Endothelial cell of umbilical vein (primary cell): Measurements from ENCODE around the gene MAGI1. TPM values are rescaled to one million over a fixed set of nuclear protein-coding genes. Genes with fewer than 3 reads are reported as not detected.

Experiments
- BruUV-seq: library from RNA; stranded (reverse); fragments of 400-500 nt; replicated peaks from 2 replicates; lab custom pipeline; 2021; lab: Mats Ljungman, UMichigan
- CTCF ChIA-PET: fragments of 300-600, 350-600 bp; sonication (Branson Sonifier 250); formaldehyde crosslinking; loops from one replicate; lab custom pipeline; 2021; ENCODE audit warnings: antibody characterized with exemption, inconsistent platforms; lab: Charles Lee
- POLR2A ChIA-PET: fragments of 300-600, 350-600 bp; sonication (Branson Sonifier 250); formaldehyde crosslinking; loops from one replicate; lab custom pipeline; 2021; ENCODE audit warnings: antibody characterized with exemption, inconsistent platforms; lab: Charles Lee
- DNase-seq: peaks from one replicate; pipeline ENCODE4 v3.0.0-alpha.2; 2011; ENCODE audit warnings: low read depth, low spot score
- FAIRE-seq: peaks from 2 replicates; lab custom pipeline; 2011; peaks lifted over from hg19 to GRCh38; lab: Jason Lieb, UNC
- H2AFZ ChIP-seq: 2 replicates; pipeline ENCODE4 v1.6.0; 2012; ENCODE audit warnings: low read depth, low read length, control low read depth, inconsistent platforms
- H3K27ac ChIP-seq: 2 replicates; pipeline ENCODE4 v1.5.1; 2011; ENCODE audit warnings: low read depth, mild to moderate bottlenecking, control low read depth, low read length, moderate library complexity; ENCODE audit not compliant: insufficient read depth
- H3K27me3 ChIP-seq, 2 experiments: 2 replicates each; pipeline versions ENCODE4 v1.6.0 to v1.6.1; 2011; ENCODE audit warnings: low read length in 2 of 2, mixed read lengths in 1 of 2; ENCODE audit not compliant: control insufficient read depth in 2 of 2, insufficient read depth in 2 of 2
- H3K36me3 ChIP-seq, 2 experiments: 2 replicates in 1 of 2; 3 replicates in 1 of 2; pipeline ENCODE4 v1.5.1; 2011; ENCODE audit warnings: low read length in 2 of 2, mild to moderate bottlenecking in 1 of 2, moderate library complexity in 1 of 2; ENCODE audit not compliant: control insufficient read depth in 2 of 2, insufficient read depth in 2 of 2; ENCODE audit errors: extremely low read depth in 1 of 2
- H3K4me1 ChIP-seq: 3 replicates; pipeline ENCODE4 v1.5.1; 2011; ENCODE audit warnings: mild to moderate bottlenecking, low read length; ENCODE audit not compliant: control insufficient read depth, insufficient read depth; ENCODE audit errors: extremely low read depth
- H3K4me2 ChIP-seq: 2 replicates; pipeline ENCODE4 v1.6.1; 2011; ENCODE audit warnings: low read length, control low read depth, mixed read lengths; ENCODE audit not compliant: insufficient read depth
- H3K4me3 ChIP-seq, 3 experiments: fragments of 200-600 bp in 1 of 3; sonication (generic), shearing (Covaris generic) in 1 of 3; replicated peaks in 1 of 3; 2 replicates each; pipeline ENCODE4 v1.5.1; 2011 to 2016; ENCODE audit warnings: control low read depth in 3 of 3, low read length in 3 of 3, mild to moderate bottlenecking in 2 of 3, inconsistent platforms in 1 of 3, low read depth in 1 of 3, moderate library complexity in 1 of 3; ENCODE audit not compliant: insufficient read depth in 1 of 3
- H3K79me2 ChIP-seq: 2 replicates; pipeline ENCODE4 v1.6.0; 2012; ENCODE audit warnings: low read length, inconsistent platforms; ENCODE audit not compliant: control insufficient read depth, insufficient read depth
- H3K9ac ChIP-seq: replicated peaks from 2 replicates; pipeline ENCODE3; 2011; ENCODE audit warnings: low read length, control low read depth; ENCODE audit not compliant: insufficient read depth; ENCODE audit errors: extremely low read depth
- H3K9me1 ChIP-seq: replicated peaks from 3 replicates; pipeline ENCODE4 v1.6.0; 2011; ENCODE audit warnings: mild to moderate bottlenecking, low read length; ENCODE audit not compliant: control insufficient read depth, insufficient read depth; ENCODE audit errors: extremely low read depth
- H3K9me3 ChIP-seq: replicated peaks from 2 replicates; pipeline ENCODE4 v1.5.1; 2012; ENCODE audit warnings: low read length, inconsistent platforms; ENCODE audit not compliant: control insufficient read depth, insufficient read depth
- H4K20me1 ChIP-seq: replicated peaks from 2 replicates; pipeline ENCODE3; 2011; ENCODE audit warnings: mild to moderate bottlenecking, low read length; ENCODE audit not compliant: control insufficient read depth, insufficient read depth; ENCODE audit errors: extremely low read depth
- FOS ChIP-seq: IDR thresholded peaks from 2 replicates; pipeline ENCODE4 v1.6.1; 2011; ENCODE audit warnings: mild to moderate bottlenecking, low read length, moderate library complexity, borderline replicate concordance; ENCODE audit not compliant: insufficient read depth
- GATA2 ChIP-seq: IDR thresholded peaks from 2 replicates; pipeline ENCODE4 v1.7.0; 2011; ENCODE audit warnings: low read depth, mild to moderate bottlenecking, moderate library complexity, mixed read lengths, low read length; ENCODE audit not compliant: insufficient read length, insufficient read depth
- JUN ChIP-seq: IDR thresholded peaks from 2 replicates; pipeline ENCODE4 v1.6.1; 2011; ENCODE audit warnings: borderline replicate concordance, low read depth; ENCODE audit not compliant: insufficient read length, insufficient read depth
- MYC ChIP-seq: IDR thresholded peaks from one replicate; pipeline ENCODE4 v1.6.1; 2011; ENCODE audit warnings: mild to moderate bottlenecking, low read depth, low read length
- POLR2A ChIP-seq: IDR thresholded peaks from 2 replicates; pipeline ENCODE4 v1.6.1; 2012; ENCODE audit warnings: low read depth, mild to moderate bottlenecking, control low read depth, low read length
- POLR2AphosphoS5 ChIP-seq: IDR thresholded peaks from 2 replicates; pipeline ENCODE4 v1.6.1; 2012; ENCODE audit warnings: low read depth, mild to moderate bottlenecking, control low read depth, low read length, moderate library complexity; ENCODE audit not compliant: insufficient read depth
- dilution Hi-C: fragments of 300-500 bp; cut with MboI; formaldehyde crosslinking; loops from one replicate; pipeline ENCODE4 v1.15.0; 2019; ENCODE audit warnings: low sequenced_read_pairs; ENCODE audit not compliant: extremely low pct_ligation_motif_present
- intact Hi-C: fragments of 100-400 bp; cut with micrococcal nuclease; formaldehyde crosslinking; loops from one replicate; pipeline ENCODE4 v1.10.0; 2022
- polyA plus RNA-seq, 4 experiments: library from polyadenylated mRNA; depleted of rRNA in 3 of 4; stranded (reverse) in 3 of 4; unstranded in 1 of 4; fragments of >200 nt; gene quantifications; 2 replicates each; pipeline versions ENCODE4 v1.2.1 to v1.2.3, GENCODE V29; 2011 to 2012; ENCODE audit warnings: missing spikeins in 1 of 4
- total RNA-seq: library from RNA; stranded (reverse); gene quantifications from 2 replicates; pipeline ENCODE4 v1.2.3, GENCODE V29; 2021
- TF ChIP-seq, protein P1 (sequence below), 2 donors: IDR thresholded peaks; 1 replicate in 1 of 2; 2 replicates in 1 of 2; pipeline ENCODE4 v1.5.1; 2011; ENCODE audit warnings: low read length in 2 of 2, mild to moderate bottlenecking in 2 of 2, moderate library complexity in 2 of 2, control low read depth in 1 of 2, inconsistent platforms in 1 of 2, low read depth in 1 of 2; ENCODE audit not compliant: insufficient read depth in 1 of 2; ENCODE audit errors: extremely low read depth in 1 of 2

Gene MAGI1
- total and polyA plus RNA-seq, 2 donors (not counting 3 experiments of a cell fraction or from before 2014, with no cell fraction given), result 10.1 to 47.9 TPM

DNA sequence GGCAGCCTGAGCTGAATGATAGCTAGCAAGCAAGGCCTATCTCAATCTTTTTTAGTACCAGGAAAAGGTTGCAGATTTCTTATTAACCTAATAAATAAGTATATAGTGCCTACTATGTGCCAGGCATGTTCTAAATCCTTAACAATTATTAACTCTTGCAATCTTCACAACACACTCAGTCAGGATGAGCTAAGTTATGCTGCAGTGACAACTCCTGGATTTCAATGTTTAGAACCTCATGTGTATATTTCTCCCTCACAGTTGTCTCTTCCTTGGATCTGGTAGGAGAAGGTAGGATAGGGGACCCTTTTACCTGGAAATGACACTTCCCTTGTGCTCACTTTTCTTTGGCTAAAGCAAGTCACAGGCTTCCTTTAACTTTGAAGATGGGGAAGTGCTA lies 39.3 kb upstream of the MAGI1 start:
- H2AFZ ChIP-seq, result no peak overlapping the region
- H3K27ac ChIP-seq, result no peak overlapping the region
- DNase-seq (no peak), FAIRE-seq (no peak)
- H3K4me3 ChIP-seq, result no peak overlapping the region
- no peak overlapping the region for H3K4me2 ChIP-seq
- no peaks in the 10 kb centered on the region for H3K79me2 ChIP-seq
- ChIA-PET CTCF (no interaction called here), POLR2A (no interaction called here)
- H3K9ac ChIP-seq, result no peak overlapping the region
- BruUV-seq, result no TSS peak
- intact Hi-C loops, result no loop called here
- no peaks in the 10 kb centered on the region for H3K36me3 ChIP-seq
- no peaks in the 10 kb centered on the region for H4K20me1 ChIP-seq
- peaks cover 0 to 4% of the 10 kb centered on the region in 2 experiments for H3K27me3 ChIP-seq
- TF ChIP-seq JUN (no peak), POLR2AphosphoS5 (no peak), MYC (no peak), FOS (no peak), POLR2A (no peak), GATA2 (no peak)
- TF ChIP-seq, protein P1, sequence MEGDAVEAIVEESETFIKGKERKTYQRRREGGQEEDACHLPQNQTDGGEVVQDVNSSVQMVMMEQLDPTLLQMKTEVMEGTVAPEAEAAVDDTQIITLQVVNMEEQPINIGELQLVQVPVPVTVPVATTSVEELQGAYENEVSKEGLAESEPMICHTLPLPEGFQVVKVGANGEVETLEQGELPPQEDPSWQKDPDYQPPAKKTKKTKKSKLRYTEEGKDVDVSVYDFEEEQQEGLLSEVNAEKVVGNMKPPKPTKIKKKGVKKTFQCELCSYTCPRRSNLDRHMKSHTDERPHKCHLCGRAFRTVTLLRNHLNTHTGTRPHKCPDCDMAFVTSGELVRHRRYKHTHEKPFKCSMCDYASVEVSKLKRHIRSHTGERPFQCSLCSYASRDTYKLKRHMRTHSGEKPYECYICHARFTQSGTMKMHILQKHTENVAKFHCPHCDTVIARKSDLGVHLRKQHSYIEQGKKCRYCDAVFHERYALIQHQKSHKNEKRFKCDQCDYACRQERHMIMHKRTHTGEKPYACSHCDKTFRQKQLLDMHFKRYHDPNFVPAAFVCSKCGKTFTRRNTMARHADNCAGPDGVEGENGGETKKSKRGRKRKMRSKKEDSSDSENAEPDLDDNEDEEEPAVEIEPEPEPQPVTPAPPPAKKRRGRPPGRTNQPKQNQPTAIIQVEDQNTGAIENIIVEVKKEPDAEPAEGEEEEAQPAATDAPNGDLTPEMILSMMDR (IDR thresholded peaks at IDR 0.05; ENCODE audit: extremely low read depth in 1 of 2, insufficient read depth in 1 of 2, low read depth in 1 of 2, low read length in 2 of 2), result no peak
- no peaks in the 10 kb centered on the region for H3K9me3 ChIP-seq
- no peaks in the 10 kb centered on the region for H3K4me1 ChIP-seq
- dilution Hi-C loops, result no loop called here
- no peaks in the 10 kb centered on the region for H3K9me1 ChIP-seq
